Vagina (tissue), 2 donors: ENCODE data around the gene DDX5.

Source experiments
- CTCF ChIP-seq, 3 experiments: fragments of 450-650 bp in 2 of 3; fragments of 200-600 bp in 1 of 3; sonication (generic) in 1 of 3; IDR thresholded peaks; one replicate each; pipeline ENCODE4 v1.5.1; 2017 to 2019; ENCODE audit warnings: antibody characterized with exemption in 3 of 3, mild to moderate bottlenecking in 2 of 3, moderate library complexity in 2 of 3
- POLR2AphosphoS5 ChIP-seq, 2 donors: sonication (generic); formaldehyde crosslinking; IDR thresholded peaks; one replicate each; pipeline ENCODE4 v1.9.0; 2017; ENCODE audit warnings: antibody characterized with exemption in 2 of 2, mild to moderate bottlenecking in 2 of 2, low read depth in 1 of 2; ENCODE audit not compliant: insufficient read depth in 1 of 2

GRCh38 chr17:64505340-64506200, 519 bp downstream of the DDX5 start:
- TF ChIP-seq CTCF (IDR thresholded peaks at IDR 0.05) (no peak), POLR2AphosphoS5 (IDR thresholded peaks at IDR 0.05; ENCODE audit: insufficient read depth in 1 of 2, low read depth in 1 of 2) (peak; percentile 86 to 91)
